GM21717 (cell line): Measurements from ENCODE around the gene IMP4.

ENCODE experiments used
- ATAC-seq: cut with Tn5 transposase; IDR thresholded peaks from one replicate; pipeline ENCODE4 v1.9.1; 2021; ENCODE audit warnings: mild to moderate bottlenecking, moderate library complexity; ENCODE audit not compliant: unreplicated experiment

IMP4 gene

GRCh38 chr2:130391872-130392670 is 49.4 kb downstream of the IMP4 start:
- no peak for ATAC-seq

GRCh38 chr2:130393318-130393910 is 50.7 kb downstream of the IMP4 start:
- no peak for ATAC-seq
